Measurements from ENCODE around the gene UNC13D.

UNC13D gene

DNA sequence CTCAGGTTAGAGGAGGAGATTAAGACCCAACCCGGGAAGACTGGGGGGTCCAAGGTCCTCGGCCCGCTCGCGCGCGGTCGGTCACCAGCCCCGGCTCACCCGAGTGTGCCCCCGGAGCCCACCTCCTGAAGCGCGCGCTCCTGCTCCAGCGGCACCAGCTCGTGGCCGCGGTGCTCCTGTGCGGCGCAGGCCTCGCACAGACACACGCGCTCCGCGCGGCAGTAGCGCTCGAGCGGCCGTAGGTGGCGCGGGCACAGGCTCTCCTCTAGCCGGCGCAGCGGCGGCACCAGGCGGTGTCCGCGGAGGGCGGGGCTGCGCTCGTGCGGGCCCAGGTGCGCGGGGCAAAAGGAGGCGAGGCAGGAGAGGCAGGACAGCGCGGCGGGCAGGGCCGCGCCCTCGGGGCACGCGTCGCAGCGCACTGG lies 33.6 kb upstream of the UNC13D start:
- TF ChIP-seq, protein P1, sequence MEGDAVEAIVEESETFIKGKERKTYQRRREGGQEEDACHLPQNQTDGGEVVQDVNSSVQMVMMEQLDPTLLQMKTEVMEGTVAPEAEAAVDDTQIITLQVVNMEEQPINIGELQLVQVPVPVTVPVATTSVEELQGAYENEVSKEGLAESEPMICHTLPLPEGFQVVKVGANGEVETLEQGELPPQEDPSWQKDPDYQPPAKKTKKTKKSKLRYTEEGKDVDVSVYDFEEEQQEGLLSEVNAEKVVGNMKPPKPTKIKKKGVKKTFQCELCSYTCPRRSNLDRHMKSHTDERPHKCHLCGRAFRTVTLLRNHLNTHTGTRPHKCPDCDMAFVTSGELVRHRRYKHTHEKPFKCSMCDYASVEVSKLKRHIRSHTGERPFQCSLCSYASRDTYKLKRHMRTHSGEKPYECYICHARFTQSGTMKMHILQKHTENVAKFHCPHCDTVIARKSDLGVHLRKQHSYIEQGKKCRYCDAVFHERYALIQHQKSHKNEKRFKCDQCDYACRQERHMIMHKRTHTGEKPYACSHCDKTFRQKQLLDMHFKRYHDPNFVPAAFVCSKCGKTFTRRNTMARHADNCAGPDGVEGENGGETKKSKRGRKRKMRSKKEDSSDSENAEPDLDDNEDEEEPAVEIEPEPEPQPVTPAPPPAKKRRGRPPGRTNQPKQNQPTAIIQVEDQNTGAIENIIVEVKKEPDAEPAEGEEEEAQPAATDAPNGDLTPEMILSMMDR (IDR thresholded peaks at IDR 0.05; ENCODE audit: insufficient read depth, low read depth, low read length, missing control alignments) = peak; percentile 29
- H3K4me3 ChIP-seq (ENCODE audit: low read length) = peak overlapping the region; percentile 48
- peak; percentile 85 for DNase-seq (ENCODE audit: low read depth)

DNA sequence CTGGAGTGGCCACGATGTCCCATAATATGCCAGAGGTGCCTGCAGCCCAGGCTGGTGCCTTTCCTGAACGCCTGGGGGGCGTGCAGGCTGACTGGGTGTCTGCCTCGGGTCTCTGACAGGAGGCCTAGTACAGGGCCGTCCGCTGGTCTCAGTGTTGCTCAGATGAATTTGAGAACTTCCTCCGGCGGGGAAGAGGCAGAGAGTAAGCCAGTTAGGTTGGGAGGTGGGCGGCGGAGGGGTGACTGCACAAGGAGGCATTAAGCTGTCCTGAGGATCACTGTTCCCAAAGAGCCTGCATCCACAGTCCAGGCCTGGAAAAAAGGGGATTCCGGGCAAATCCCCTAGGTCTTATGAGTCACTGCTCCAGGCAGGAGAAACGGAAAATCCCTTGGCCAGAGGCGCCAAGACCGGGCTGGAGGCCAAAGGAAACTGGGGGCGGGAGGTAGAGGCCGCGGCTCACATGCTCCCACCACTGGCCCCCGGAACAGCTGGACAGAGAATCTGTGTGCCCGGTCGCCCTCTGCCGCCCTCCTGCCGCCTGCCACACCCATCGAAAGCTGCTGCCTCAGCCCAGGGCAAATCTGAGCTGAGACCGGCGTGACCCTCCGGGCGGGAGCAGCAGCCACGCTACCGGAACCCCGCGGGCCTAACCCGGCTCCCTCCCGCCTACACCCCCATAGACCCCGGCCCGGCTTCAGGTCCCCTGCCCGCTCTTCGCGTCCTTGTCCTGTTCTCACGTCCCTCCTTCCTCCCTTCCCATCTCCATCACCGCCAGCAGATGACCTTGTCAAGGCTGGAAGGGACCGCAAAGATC lies 32.9 kb upstream of the UNC13D start:
- TF ChIP-seq, protein P1 (IDR thresholded peaks at IDR 0.05; ENCODE audit: insufficient read depth, low read depth, low read length, missing control alignments) = no peak
- peak; percentile 79 for DNase-seq (ENCODE audit: low read depth)
- H3K4me3 ChIP-seq (ENCODE audit: low read length) = peak overlapping the region; percentile 48

DNA sequence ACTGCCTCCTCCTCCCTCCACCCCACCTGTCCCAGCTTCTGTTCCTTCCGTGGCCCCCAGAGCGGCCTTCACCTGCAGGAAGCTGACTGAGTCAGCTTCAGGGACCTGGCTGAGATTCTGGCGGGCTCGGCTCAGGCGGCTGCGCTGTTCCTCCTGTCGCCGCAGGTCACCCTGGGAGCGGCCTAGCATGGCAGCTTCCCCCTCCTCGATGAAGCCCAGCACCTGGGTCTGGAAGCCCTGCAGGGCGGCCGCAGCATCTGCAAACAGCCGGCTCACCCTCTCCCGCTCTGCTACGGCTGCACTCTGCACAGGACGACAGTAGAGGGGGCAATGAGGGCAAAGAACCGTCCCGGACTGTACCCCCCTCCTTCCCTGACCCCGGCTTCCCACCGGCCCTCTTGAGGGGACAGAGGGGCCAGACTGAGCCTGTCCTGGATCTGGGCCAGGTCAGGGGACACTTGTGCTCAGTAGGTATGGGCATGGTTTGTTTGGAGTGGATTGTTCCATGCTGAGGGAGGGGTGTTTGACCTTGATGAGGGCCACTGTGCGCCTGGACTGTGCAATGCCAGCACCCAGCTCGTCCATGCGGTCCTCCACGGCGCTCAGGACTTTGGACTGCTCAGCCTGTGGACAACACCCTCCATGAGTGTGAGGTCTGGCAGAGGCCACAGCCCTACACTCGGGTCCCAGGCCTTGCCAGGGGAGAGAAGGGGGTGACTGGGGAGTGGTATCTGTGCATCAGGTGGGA lies 32.2 kb upstream of the UNC13D start:
- TF ChIP-seq, protein P1 (IDR thresholded peaks at IDR 0.05; ENCODE audit: insufficient read depth, low read depth, low read length, missing control alignments) = no peak
- H3K4me3 ChIP-seq (ENCODE audit: low read length) = no peak overlapping the region
- DNase-seq (ENCODE audit: low read depth) = peak; percentile 70

DNA sequence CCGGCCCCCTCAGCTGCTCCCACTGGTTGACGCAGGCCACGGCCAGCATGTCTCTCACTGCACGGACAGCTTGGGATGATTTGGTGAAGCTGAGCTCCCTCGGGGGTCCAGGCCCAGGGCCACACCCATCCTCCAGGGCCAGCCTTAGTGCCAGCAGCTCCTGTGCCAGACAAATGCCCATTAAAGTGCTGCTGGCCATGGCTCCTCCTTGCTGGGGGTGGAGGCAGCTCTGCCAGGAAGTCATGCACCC lies 31.7 kb upstream of the UNC13D start:
- H3K4me3 ChIP-seq (ENCODE audit: low read length) = no peak overlapping the region
- DNase-seq (ENCODE audit: low read depth) = no peak
- TF ChIP-seq, protein P1 (IDR thresholded peaks at IDR 0.05; ENCODE audit: insufficient read depth, low read depth, low read length, missing control alignments) = no peak

DNA sequence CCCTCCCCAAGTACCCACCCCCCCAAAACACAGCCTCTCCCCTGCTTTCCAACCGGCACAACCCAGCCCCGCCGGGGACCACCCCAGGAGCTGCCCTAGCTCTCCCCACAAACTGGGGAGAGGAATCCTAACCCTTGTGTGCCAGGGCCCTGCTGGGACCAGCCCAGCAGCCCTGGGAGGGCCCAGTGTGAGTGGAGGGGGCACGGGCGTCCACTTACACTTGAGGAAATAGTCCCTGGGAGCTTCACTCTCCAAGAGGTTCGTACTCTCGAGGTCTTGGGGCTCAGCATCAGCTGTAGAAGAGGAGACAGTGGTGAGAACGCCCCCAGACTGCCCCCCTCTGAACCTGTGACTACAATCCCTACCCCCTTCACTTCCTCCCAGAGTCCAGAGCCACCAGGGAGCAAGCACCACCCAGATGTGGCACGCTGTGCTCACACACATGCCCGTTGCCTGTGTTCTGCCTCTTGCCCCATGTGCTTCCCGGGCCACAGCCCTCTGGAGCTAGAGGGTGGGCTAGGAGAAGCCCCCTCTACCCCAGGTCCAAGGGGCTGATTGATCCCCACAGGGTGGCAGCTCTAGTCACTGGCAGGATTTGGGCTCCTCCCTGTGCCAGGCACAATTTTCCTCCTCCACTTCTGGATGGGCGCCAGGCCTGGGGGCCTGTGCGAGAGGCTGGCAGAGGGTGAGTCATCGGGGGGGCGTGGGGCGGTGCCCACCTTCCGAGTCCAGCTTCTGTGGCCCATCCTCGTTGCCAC lies 31.2 kb upstream of the UNC13D start:
- no peak overlapping the region for H3K4me3 ChIP-seq (ENCODE audit: low read length)
- no peak for DNase-seq (ENCODE audit: low read depth)
- TF ChIP-seq, protein P1 (IDR thresholded peaks at IDR 0.05; ENCODE audit: insufficient read depth, low read depth, low read length, missing control alignments) = no peak

DNA sequence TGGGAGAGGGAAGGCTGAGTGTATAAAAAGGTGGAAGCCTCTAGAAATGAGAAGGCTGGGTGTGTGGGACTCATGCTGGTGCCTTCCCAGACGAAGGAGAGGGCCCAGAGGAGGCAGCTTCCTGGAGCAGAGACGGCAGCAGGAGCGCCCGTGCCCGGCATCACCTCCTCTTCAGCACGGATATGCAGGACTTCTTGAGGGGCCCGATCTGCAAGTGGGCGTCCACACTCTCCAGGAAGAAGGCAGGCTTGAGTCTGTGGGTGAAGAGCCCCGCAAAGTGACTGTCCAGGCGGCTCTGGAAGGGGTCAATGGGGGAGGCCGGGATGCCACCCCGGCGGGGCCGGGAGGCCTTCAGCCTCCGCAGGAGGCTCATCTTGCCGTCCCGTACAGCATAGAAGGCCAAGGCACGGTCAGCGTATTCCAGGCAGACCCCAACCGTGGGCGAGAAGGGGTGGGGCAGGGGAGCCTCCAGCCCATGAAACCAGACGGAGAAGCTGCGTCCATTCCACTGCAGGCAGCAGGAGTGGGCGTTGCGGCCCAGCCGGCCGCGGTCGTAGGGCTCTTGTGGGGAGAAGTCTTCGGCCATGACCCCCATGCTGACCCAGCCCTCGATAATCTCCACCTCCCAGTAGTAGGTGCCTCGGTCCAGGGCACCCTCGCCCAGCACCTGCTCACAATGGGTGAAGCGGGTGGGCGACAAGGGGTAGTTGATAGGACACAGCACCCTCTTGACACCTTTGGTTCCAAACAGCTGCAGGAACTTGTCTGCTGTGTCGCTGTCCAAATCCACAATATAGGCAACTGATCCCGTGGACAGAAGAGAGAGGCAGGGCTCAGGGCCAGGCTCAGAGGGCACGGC lies 30.3 kb upstream of the UNC13D start:
- no peak for DNase-seq (ENCODE audit: low read depth)
- no peak overlapping the region for H3K4me3 ChIP-seq (ENCODE audit: low read length)
- TF ChIP-seq, protein P1 (IDR thresholded peaks at IDR 0.05; ENCODE audit: insufficient read depth, low read depth, low read length, missing control alignments) = no peak

All from epithelial cell of esophagus (primary cell).